NAMALWA (cell line): ENCODE measurements around the gene ADAM10.

Source experiments
- DNase-seq: peaks from one replicate; pipeline ENCODE4 v3.0.0-alpha.2; 2015; ENCODE audit warnings: low spot score

ADAM10 gene

GRCh38 chr15:58551764-58552504, 197.6 kb downstream of the ADAM10 start:
- no peak for DNase-seq

- no peak for DNase-seq
Measured at GRCh38 chr15:58551084-58551763, 198.3 kb downstream of the ADAM10 start.

- no peak for DNase-seq
Measured at GRCh38 chr15:58549785-58550074, 199.8 kb downstream of the ADAM10 start.

- DNase-seq: no peak
Measured at GRCh38 chr15:58549013-58549784, 200.3 kb downstream of the ADAM10 start.

GRCh38 chr15:58548308-58549012, 201.0 kb downstream of the ADAM10 start:
- DNase-seq: no peak

GRCh38 chr15:58547628-58548307, 201.7 kb downstream of the ADAM10 start:
- DNase-seq: no peak

- no peak for DNase-seq
Measured at GRCh38 chr15:58546635-58547627, 202.6 kb downstream of the ADAM10 start.

- DNase-seq: no peak
Measured at GRCh38 chr15:58546066-58546591, 203.4 kb downstream of the ADAM10 start.

- no peak for DNase-seq
Measured at GRCh38 chr15:58545307-58546065, 204.0 kb downstream of the ADAM10 start.

GRCh38 chr15:58544756-58545155, 204.8 kb downstream of the ADAM10 start:
- no peak for DNase-seq

GRCh38 chr15:58543664-58544335, 205.7 kb downstream of the ADAM10 start:
- no peak for DNase-seq

- DNase-seq: no peak
Measured at GRCh38 chr15:58541410-58542087, 208.0 kb downstream of the ADAM10 start.

- no peak for DNase-seq
Measured at GRCh38 chr15:58539548-58539947, 210.0 kb downstream of the ADAM10 start.

- DNase-seq: no peak
Measured at GRCh38 chr15:58538901-58539300, 210.6 kb downstream of the ADAM10 start.
